B cell (primary cell): ENCODE data around the gene ENAM. TPM values are rescaled to one million over a fixed set of nuclear protein-coding genes. Genes with fewer than 3 reads are reported as not detected.

ENCODE experiments used
- ATAC-seq: fragments of 200-7000 bp; cut with Tn5 transposase; one replicate; pipeline ENCODE4 v1.10.0; 2021; ENCODE audit warnings: low read depth, mild to moderate bottlenecking, moderate number of reproducible peaks, moderate library complexity
- CTCF ChIA-PET: fragments of 350-600 bp; sonication (Branson Sonifier 250); formaldehyde crosslinking; loops from one replicate; lab custom pipeline; 2021; ENCODE audit warnings: antibody characterized with exemption, inconsistent platforms; lab: Charles Lee
- POLR2A ChIA-PET: fragments of 350-600 bp; sonication (Branson Sonifier 250); formaldehyde crosslinking; loops from one replicate; lab custom pipeline; 2021; ENCODE audit warnings: antibody characterized with exemption; lab: Charles Lee
- DNase-seq: peaks from one replicate; pipeline ENCODE4 v3.0.0; 2013
- H2AFZ ChIP-seq: 2 replicates; pipeline ENCODE4 v1.6.1; 2012; ENCODE audit warnings: mild to moderate bottlenecking, low read depth, low read length; ENCODE audit not compliant: insufficient read depth, poor library complexity, severe bottlenecking
- H3K27ac ChIP-seq, 2 donors: 1 replicate in 1 of 2; 2 replicates in 1 of 2; pipeline ENCODE4 v1.5.1; 2012 to 2013; ENCODE audit warnings: low read length in 2 of 2, mild to moderate bottlenecking in 2 of 2, moderate library complexity in 1 of 2
- H3K27me3 ChIP-seq, 4 experiments: fragments of 200-600 bp in 1 of 4; sonication (generic) in 1 of 4; replicated peaks in 1 of 4; 1 replicate in 2 of 4; 2 replicates in 2 of 4; pipeline versions ENCODE4 v1.6.1 to v1.7.0; 2013 to 2016; ENCODE audit warnings: low read length in 3 of 4, mild to moderate bottlenecking in 2 of 4, mixed read lengths in 1 of 4, moderate library complexity in 1 of 4; ENCODE audit not compliant: insufficient read depth in 4 of 4, control insufficient read depth in 3 of 4; ENCODE audit errors: control extremely low read depth in 1 of 4
- H3K36me3 ChIP-seq, 2 experiments: replicated peaks in 1 of 2; 1 replicate in 1 of 2; 2 replicates in 1 of 2; pipeline versions ENCODE4 v1.6.1 to v1.7.1; 2013; ENCODE audit warnings: low read length in 1 of 2; ENCODE audit not compliant: insufficient read depth in 2 of 2, control insufficient read depth in 1 of 2; ENCODE audit errors: control extremely low read depth in 1 of 2, extremely low read depth in 1 of 2
- H3K4me1 ChIP-seq, 2 donors: fragments of 200-600 bp in 1 of 2; sonication (generic) in 1 of 2; 1 replicate in 1 of 2; 2 replicates in 1 of 2; pipeline versions ENCODE4 v1.5.1 to v1.6.1; 2013 to 2017; ENCODE audit warnings: low read length in 2 of 2; ENCODE audit not compliant: control insufficient read depth in 2 of 2, insufficient read depth in 2 of 2
- H3K4me2 ChIP-seq: replicated peaks from 2 replicates; pipeline ENCODE3; 2012; ENCODE audit warnings: mild to moderate bottlenecking, low read depth, low read length; ENCODE audit not compliant: poor library complexity, severe bottlenecking
- H3K4me3 ChIP-seq, 5 experiments: fragments of 200-600 bp in 1 of 5; sonication (generic) in 1 of 5; 1 replicate in 3 of 5; 2 replicates in 2 of 5; pipeline versions ENCODE4 v1.5.1 to v1.7.0; 2011 to 2016; ENCODE audit warnings: low read length in 4 of 5, mild to moderate bottlenecking in 4 of 5, low read depth in 2 of 5, control low read depth in 1 of 5, moderate library complexity in 1 of 5; ENCODE audit not compliant: insufficient read depth in 1 of 5; ENCODE audit errors: control extremely low read depth in 1 of 5, extremely low read depth in 1 of 5
- H3K79me2 ChIP-seq: fragments of 200-600 bp; sonication (generic); one replicate; pipeline ENCODE4 v1.6.0; 2016; ENCODE audit warnings: low read length; ENCODE audit not compliant: control insufficient read depth, insufficient read depth
- H3K9ac ChIP-seq: fragments of 200-600 bp; sonication (generic); 2 replicates; pipeline ENCODE4 v1.6.1; 2017; ENCODE audit warnings: mild to moderate bottlenecking, low read length, moderate library complexity
- H3K9me3 ChIP-seq, 3 donors: one replicate each; pipeline versions ENCODE4 v1.6.1 to v1.7.1; 2013; ENCODE audit warnings: low read length in 2 of 3; ENCODE audit not compliant: control insufficient read depth in 2 of 3, insufficient read depth in 1 of 3; ENCODE audit errors: control extremely low read depth in 1 of 3
- H4K20me1 ChIP-seq: 2 replicates; pipeline ENCODE4 v1.6.0; 2012; ENCODE audit warnings: mild to moderate bottlenecking, low read length; ENCODE audit not compliant: insufficient read depth, control insufficient read depth, poor library complexity, severe bottlenecking
- H3K27ac Mint-ChIP-seq: one replicate; pipeline ENCODE4 v1.8.0; 2021; ENCODE audit warnings: mixed read lengths
- H3K27me3 Mint-ChIP-seq: one replicate; pipeline ENCODE4 v1.8.0; 2021; ENCODE audit warnings: mixed read lengths
- H3K4me1 Mint-ChIP-seq: one replicate; pipeline ENCODE4 v1.8.0; 2021; ENCODE audit warnings: mixed read lengths
- H3K4me3 Mint-ChIP-seq: one replicate; pipeline ENCODE4 v1.8.0; 2021; ENCODE audit warnings: mixed read lengths
- H3K9me3 Mint-ChIP-seq: one replicate; pipeline ENCODE4 v1.8.0; 2022; ENCODE audit warnings: mixed read lengths; ENCODE audit not compliant: insufficient read depth
- CTCF ChIP-seq: fragments of 200-600 bp; IDR thresholded peaks from one replicate; pipeline ENCODE4 v1.8.0; 2022; ENCODE audit warnings: antibody characterized with exemption, mild to moderate bottlenecking
- EZH2 ChIP-seq: IDR thresholded peaks from 2 replicates; pipeline ENCODE4 v1.6.1; 2012; ENCODE audit warnings: borderline replicate concordance, low read depth, mild to moderate bottlenecking, moderate library complexity, low read length; ENCODE audit not compliant: insufficient read depth, poor library complexity, severe bottlenecking
- WGBS: methylation state at CpG from one replicate; pipeline ENCODE4 v1.1.5; 2013; ENCODE audit warnings: missing lambda C conversion rate; ENCODE audit not compliant: insufficient coverage; 5-methylcytosine and 5-hydroxymethylcytosine counted together
- intact Hi-C: fragments of 100-400 bp; cut with micrococcal nuclease; formaldehyde crosslinking; loops from one replicate; pipeline ENCODE4 v1.10.0; 2022
- polyA plus RNA-seq: library from polyadenylated mRNA; depleted of rRNA; stranded (reverse); fragments of >200 nt; gene quantifications from 2 replicates; pipeline ENCODE4 v1.2.3, GENCODE V29; 2012
- total RNA-seq, 2 donors: library from RNA; stranded (reverse); fragments of 120-200 nt in 1 of 2; gene quantifications; 1 replicate in 1 of 2; 2 replicates in 1 of 2; pipeline versions ENCODE4 v1.2.3 to v1.2.4, GENCODE V29; 2013 to 2022

Gene ENAM
- total and polyA plus RNA-seq, 2 donors (not counting 1 experiment from before 2014, with no cell fraction given): not detected

- Histone ChIP-seq H3K4me3 (no peak overlapping the region), H2AFZ (no peak overlapping the region), H3K4me2 (no peak overlapping the region), H4K20me1 (no peaks in the 10 kb centered on the region), H3K4me1 (no peaks in the 10 kb centered on the region), H3K9me3 (no peaks in the 10 kb centered on the region), H3K79me2 (no peaks in the 10 kb centered on the region), H3K36me3 (no peaks in the 10 kb centered on the region), H3K27me3 (no peaks in the 10 kb centered on the region), H3K9ac (no peak overlapping the region), H3K27ac (no peak overlapping the region)
- Mint-ChIP-seq H3K27me3 (no peaks in the 10 kb centered on the region), H3K27ac (no peak overlapping the region), H3K9me3 (no peaks in the 10 kb centered on the region), H3K4me1 (no peaks in the 10 kb centered on the region), H3K4me3 (no peak overlapping the region)
- intact Hi-C loops: no loop called here
- DNase-seq: no peak
- TF ChIP-seq CTCF (no peak), EZH2 (no peak)
- ATAC-seq: no peak
- WGBS: no CpG with 5 or more reads among the region's 3 CpGs
- ChIA-PET POLR2A (no interaction called here), CTCF (no interaction called here)
These were observed 1.6 kb downstream of the ENAM start for GRCh38 chr4:70630162-70630561.

- DNase-seq: no peak
- no peak overlapping the region for H3K9ac ChIP-seq
- TF ChIP-seq CTCF (no peak), EZH2 (no peak)
- H3K4me2 ChIP-seq: no peak overlapping the region
- H3K79me2 ChIP-seq: no peaks in the 10 kb centered on the region
- no peaks in the 10 kb centered on the region for H3K9me3 ChIP-seq
- H3K27ac ChIP-seq: no peak overlapping the region
- no peaks in the 10 kb centered on the region for H3K4me1 ChIP-seq
- no peaks in the 10 kb centered on the region for H3K27me3 ChIP-seq
- intact Hi-C loops: no loop called here
- Mint-ChIP-seq H3K27ac (no peak overlapping the region), H3K9me3 (no peaks in the 10 kb centered on the region), H3K4me3 (no peak overlapping the region), H3K4me1 (no peaks in the 10 kb centered on the region), H3K27me3 (no peaks in the 10 kb centered on the region)
- no peak for ATAC-seq
- no peaks in the 10 kb centered on the region for H4K20me1 ChIP-seq
- POLR2A ChIA-PET: no interaction called here
- H3K36me3 ChIP-seq: no peaks in the 10 kb centered on the region
- no CpG with 5 or more reads among the region's 1 CpG for WGBS
- H2AFZ ChIP-seq: no peak overlapping the region
- no peak overlapping the region for H3K4me3 ChIP-seq
- CTCF ChIA-PET: no interaction called here
These were observed 3.5 kb downstream of the ENAM start for GRCh38 chr4:70632028-70632427.
